HepG2 (cell line): ENCODE results near the gene RPGR. TPM values are rescaled to one million over a fixed set of nuclear protein-coding genes. Genes with fewer than 3 reads are reported as not detected.

Source experiments
- ATAC-seq: fragments of 200-7000 bp; cut with Tn5 transposase; 3 replicates; pipeline ENCODE4 v1.9.1; 2020; ENCODE audit warnings: mild to moderate bottlenecking, moderate library complexity
- BruUV-seq: library from RNA; stranded (reverse); fragments of 400-500 nt; replicated peaks from 2 replicates; lab custom pipeline; 2021; lab: Mats Ljungman, UMichigan
- CTCF ChIA-PET: fragments of 300-600 bp; formaldehyde crosslinking; extraction: SDS; loops from one replicate; lab custom pipeline; 2021; ENCODE audit warnings: low total read pairs, inconsistent platforms, low intra/inter-chr PET ratio; lab: Yijun Ruan, JAX
- POLR2A ChIA-PET: fragments of 350-600 bp; sonication (Branson Sonifier 250); formaldehyde crosslinking; loops from one replicate; lab custom pipeline; 2020; ENCODE audit warnings: antibody characterized with exemption, inconsistent platforms; lab: Yijun Ruan, JAX
- DNase-seq: peaks from one replicate; pipeline ENCODE4 v3.0.0-alpha.2; 2015; ENCODE audit warnings: low spot score
- FAIRE-seq: peaks from 3 replicates; lab custom pipeline; 2011; peaks lifted over from hg19 to GRCh38; lab: Jason Lieb, UNC
- H2AFZ ChIP-seq: one replicate; pipeline ENCODE4 v1.6.1; 2011; ENCODE audit warnings: low read length, inconsistent platforms
- H3K27ac ChIP-seq: fragments of 300-600 bp; 3 replicates; pipeline ENCODE4 v1.8.0; 2011; ENCODE audit warnings: mixed run types, mild to moderate bottlenecking, mixed read lengths, low read length, inconsistent platforms; ENCODE audit not compliant: insufficient read depth; ENCODE audit errors: extremely low read length
- H3K27me3 ChIP-seq, 2 experiments: fragments of 200-600 bp in 1 of 2; 2 replicates in 1 of 2; 3 replicates in 1 of 2; pipeline versions ENCODE4 v1.6.0 to v1.8.0; 2011; ENCODE audit warnings: low read length in 2 of 2, mild to moderate bottlenecking in 2 of 2, moderate library complexity in 2 of 2, inconsistent platforms in 1 of 2; ENCODE audit not compliant: insufficient read depth in 2 of 2, control insufficient read depth in 1 of 2
- H3K36me3 ChIP-seq, 2 experiments: fragments of 200-600 bp in 1 of 2; replicated peaks in 1 of 2; 2 replicates in 1 of 2; 3 replicates in 1 of 2; pipeline versions ENCODE4 v1.5.1 to v1.8.0; 2011; ENCODE audit warnings: low read length in 2 of 2, inconsistent platforms in 1 of 2; ENCODE audit not compliant: insufficient read depth in 2 of 2, control insufficient read depth in 1 of 2
- H3K4me1 ChIP-seq: 2 replicates; pipeline ENCODE4 v1.5.1; 2012; ENCODE audit warnings: low read length, inconsistent platforms; ENCODE audit not compliant: insufficient read depth
- H3K4me2 ChIP-seq: 2 replicates; pipeline ENCODE4 v1.6.0; 2011; ENCODE audit warnings: low read depth, low read length, inconsistent platforms
- H3K4me3 ChIP-seq, 3 experiments: fragments of 200-600 bp in 1 of 3; sonication (generic), shearing (Covaris generic) in 1 of 3; replicated peaks in 1 of 3; 2 replicates each; pipeline ENCODE4 v1.5.1; 2011 to 2016; ENCODE audit warnings: low read length in 3 of 3, inconsistent platforms in 2 of 3, low read depth in 2 of 3, mild to moderate bottlenecking in 2 of 3, control low read depth in 1 of 3, mixed read lengths in 1 of 3; ENCODE audit not compliant: insufficient read depth in 1 of 3
- H3K79me2 ChIP-seq: one replicate; pipeline ENCODE4 v1.6.1; 2011; ENCODE audit warnings: low read length, inconsistent platforms; ENCODE audit not compliant: insufficient read depth
- H3K9ac ChIP-seq: 2 replicates; pipeline ENCODE4 v1.6.0; 2011; ENCODE audit warnings: mild to moderate bottlenecking, low read depth, low read length, inconsistent platforms; ENCODE audit not compliant: insufficient read depth
- H3K9me3 ChIP-seq: 2 replicates; pipeline ENCODE4 v1.5.1; 2012; ENCODE audit warnings: mild to moderate bottlenecking, low read length
- H4K20me1 ChIP-seq: 2 replicates; pipeline ENCODE4 v1.6.0; 2011; ENCODE audit warnings: inconsistent platforms, mild to moderate bottlenecking, low read length, moderate library complexity; ENCODE audit not compliant: insufficient read depth
- ARID5B ChIP-seq: IDR thresholded peaks from 2 replicates; pipeline ENCODE4 v1.4.0; 2020; ENCODE audit warnings: mild to moderate bottlenecking, missing genetic modification reagents
- KDM6A ChIP-seq: IDR thresholded peaks from 2 replicates; pipeline ENCODE4 v1.6.1; 2016; ENCODE audit warnings: low read depth
- MAZ ChIP-seq, 2 experiments: sonication (generic) in 1 of 2; formaldehyde crosslinking in 1 of 2; IDR thresholded peaks; 2 replicates each; pipeline versions ENCODE4 v1.5.0 to v1.6.1; 2012 to 2020; ENCODE audit warnings: low read depth in 2 of 2, mild to moderate bottlenecking in 2 of 2, borderline replicate concordance in 1 of 2, improper control_type of control experiment in 1 of 2, low read length in 1 of 2, missing genetic modification reagents in 1 of 2, moderate library complexity in 1 of 2
- TBX3 ChIP-seq: fragments of 450-650 bp; IDR thresholded peaks from 2 replicates; pipeline ENCODE4 v1.6.1; 2017; ENCODE audit warnings: antibody characterized with exemption, mild to moderate bottlenecking, inconsistent platforms, borderline replicate concordance
- TCF7L2 ChIP-seq: IDR thresholded peaks from 2 replicates; pipeline ENCODE4 v1.6.1; 2011; ENCODE audit warnings: mild to moderate bottlenecking, low read depth, low read length, moderate library complexity
- ZFAT ChIP-seq: sonication (generic); formaldehyde crosslinking; conservative IDR thresholded peaks from 2 replicates; pipeline ENCODE4 v1.8.1; 2023; ENCODE audit warnings: missing genetic modification reagents, inconsistent platforms
- ZNF546 ChIP-seq: sonication (generic); formaldehyde crosslinking; conservative IDR thresholded peaks from 2 replicates; pipeline ENCODE4 v1.8.1; 2023; ENCODE audit warnings: mild to moderate bottlenecking, missing genetic modification reagents
- in situ Hi-C: cut with HindIII; loops from 2 replicates; pipeline ENCODE4 v1.10.0; 2017; ENCODE audit warnings: low pct_unique_long_range_greater_than_20kb; ENCODE audit not compliant: extremely low pct_ligation_motif_present
- intact Hi-C: fragments of 100-400 bp; cut with micrococcal nuclease; formaldehyde crosslinking; loops from one replicate; pipeline ENCODE4 v1.10.0; 2022; ENCODE audit not compliant: unreplicated experiment
- polyA plus RNA-seq, 8 experiments: library from polyadenylated mRNA; depleted of rRNA in 3 of 8; stranded (reverse) in 7 of 8; unstranded in 1 of 8; fragments of >200 nt; fragmentation: Illumina TruSeq in 4 of 8; extraction: Trizol in 4 of 8; gene quantifications; 2 replicates each; pipeline versions ENCODE4 v1.2.1 to v1.2.3, GENCODE V29; 2011 to 2016; ENCODE audit warnings: low read depth in 4 of 8, missing spikeins in 1 of 8, mixed read lengths in 1 of 8; ENCODE audit not compliant: insufficient read depth in 1 of 8
- total RNA-seq, 5 experiments: library from RNA; depleted of rRNA; stranded (reverse); fragments of >200 nt; fragmentation: Illumina TruSeq; extraction: Trizol; gene quantifications; 2 replicates each; pipeline ENCODE4 v1.2.3, GENCODE V29; 2016; ENCODE audit warnings: low read depth in 1 of 5
- TF ChIP-seq, protein P1 (sequence below): sonication (generic); formaldehyde crosslinking; IDR thresholded peaks from 2 replicates; pipeline ENCODE4 v1.9.0; 2021; ENCODE audit warnings: mild to moderate bottlenecking, missing genetic modification reagents
- TF ChIP-seq, protein P2 (sequence below): sonication (generic); formaldehyde crosslinking; IDR thresholded peaks from 2 replicates; pipeline ENCODE4 v1.8.1; 2023; ENCODE audit warnings: mild to moderate bottlenecking, missing genetic modification reagents

The RPGR gene
- total and polyA plus RNA-seq, 2 of the 13 experiments (the other 11 are each of a cell fraction or from before 2014, with no cell fraction given): 2.1 to 12.1 TPM

DNA sequence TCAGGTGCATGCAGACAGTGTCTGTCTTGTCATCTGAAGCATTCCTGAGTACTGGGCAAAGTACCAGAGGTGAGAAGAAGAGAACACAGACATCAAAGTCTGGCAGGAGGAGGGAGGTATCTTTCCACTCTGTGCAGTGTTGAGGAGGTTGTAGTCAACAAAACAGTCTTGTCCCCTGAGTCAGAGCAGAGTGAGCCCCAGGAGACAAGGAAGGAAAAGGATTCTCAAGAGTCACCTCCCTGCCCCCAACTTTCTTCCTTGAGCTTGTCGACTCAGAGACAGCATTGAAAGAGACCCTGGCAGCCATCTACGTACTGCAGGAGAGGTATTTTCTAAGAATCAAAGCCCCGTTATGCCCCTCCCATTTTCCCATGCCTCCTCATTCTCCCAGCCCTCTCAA, 102.2 kb downstream of the RPGR start (continued):
- no peak for TF ChIP-seq ARID5B (CRISPR knock-in tag)

DNA sequence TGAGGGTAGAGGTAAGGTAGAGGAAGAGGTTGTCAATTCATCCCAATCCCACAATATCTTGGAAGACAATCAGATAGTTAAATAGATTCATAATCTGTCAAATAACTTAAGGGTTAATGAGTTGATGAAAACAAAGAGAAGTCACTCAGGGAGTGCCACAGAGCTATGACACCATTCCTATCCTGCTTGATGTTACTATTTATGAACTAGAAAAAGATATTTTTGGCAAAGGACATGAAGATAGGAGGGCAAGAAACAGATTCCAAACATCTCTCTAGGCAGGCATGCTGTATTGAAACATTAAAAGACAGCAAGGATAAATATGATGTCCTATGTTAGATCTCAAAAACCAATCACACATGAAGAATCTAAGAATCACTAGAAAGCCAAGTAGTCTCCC, 103.1 kb downstream of the RPGR start:
- Histone ChIP-seq H3K36me3 (no peaks in the 10 kb centered on the region), H3K4me1 (no peaks in the 10 kb centered on the region), H2AFZ (no peak overlapping the region), H3K4me3 (no peak overlapping the region), H4K20me1 (no peaks in the 10 kb centered on the region), H3K27me3 (peaks cover 2 to 14% of the 10 kb centered on the region in 2 experiments; a peak in 4 of 5 replicates), H3K4me2 (no peak overlapping the region), H3K27ac (no peak overlapping the region), H3K9me3 (no peaks in the 10 kb centered on the region), H3K9ac (no peak overlapping the region), H3K79me2 (no peaks in the 10 kb centered on the region)
- ATAC-seq (no peak), DNase-seq (no peak), FAIRE-seq (no peak)
- no TSS peak for BruUV-seq
- ChIA-PET POLR2A (no interaction called here), CTCF (no interaction called here)
- in situ Hi-C loops: no loop called here
- intact Hi-C loops: no loop called here
- TF ChIP-seq KDM6A (CRISPR knock-in tag): no peak
- TF ChIP-seq ZFAT (CRISPR knock-in tag): no peak
- no peak for TF ChIP-seq ZNF546 (CRISPR knock-in tag)
- TF ChIP-seq TBX3: no peak
- TF ChIP-seq, protein P1, sequence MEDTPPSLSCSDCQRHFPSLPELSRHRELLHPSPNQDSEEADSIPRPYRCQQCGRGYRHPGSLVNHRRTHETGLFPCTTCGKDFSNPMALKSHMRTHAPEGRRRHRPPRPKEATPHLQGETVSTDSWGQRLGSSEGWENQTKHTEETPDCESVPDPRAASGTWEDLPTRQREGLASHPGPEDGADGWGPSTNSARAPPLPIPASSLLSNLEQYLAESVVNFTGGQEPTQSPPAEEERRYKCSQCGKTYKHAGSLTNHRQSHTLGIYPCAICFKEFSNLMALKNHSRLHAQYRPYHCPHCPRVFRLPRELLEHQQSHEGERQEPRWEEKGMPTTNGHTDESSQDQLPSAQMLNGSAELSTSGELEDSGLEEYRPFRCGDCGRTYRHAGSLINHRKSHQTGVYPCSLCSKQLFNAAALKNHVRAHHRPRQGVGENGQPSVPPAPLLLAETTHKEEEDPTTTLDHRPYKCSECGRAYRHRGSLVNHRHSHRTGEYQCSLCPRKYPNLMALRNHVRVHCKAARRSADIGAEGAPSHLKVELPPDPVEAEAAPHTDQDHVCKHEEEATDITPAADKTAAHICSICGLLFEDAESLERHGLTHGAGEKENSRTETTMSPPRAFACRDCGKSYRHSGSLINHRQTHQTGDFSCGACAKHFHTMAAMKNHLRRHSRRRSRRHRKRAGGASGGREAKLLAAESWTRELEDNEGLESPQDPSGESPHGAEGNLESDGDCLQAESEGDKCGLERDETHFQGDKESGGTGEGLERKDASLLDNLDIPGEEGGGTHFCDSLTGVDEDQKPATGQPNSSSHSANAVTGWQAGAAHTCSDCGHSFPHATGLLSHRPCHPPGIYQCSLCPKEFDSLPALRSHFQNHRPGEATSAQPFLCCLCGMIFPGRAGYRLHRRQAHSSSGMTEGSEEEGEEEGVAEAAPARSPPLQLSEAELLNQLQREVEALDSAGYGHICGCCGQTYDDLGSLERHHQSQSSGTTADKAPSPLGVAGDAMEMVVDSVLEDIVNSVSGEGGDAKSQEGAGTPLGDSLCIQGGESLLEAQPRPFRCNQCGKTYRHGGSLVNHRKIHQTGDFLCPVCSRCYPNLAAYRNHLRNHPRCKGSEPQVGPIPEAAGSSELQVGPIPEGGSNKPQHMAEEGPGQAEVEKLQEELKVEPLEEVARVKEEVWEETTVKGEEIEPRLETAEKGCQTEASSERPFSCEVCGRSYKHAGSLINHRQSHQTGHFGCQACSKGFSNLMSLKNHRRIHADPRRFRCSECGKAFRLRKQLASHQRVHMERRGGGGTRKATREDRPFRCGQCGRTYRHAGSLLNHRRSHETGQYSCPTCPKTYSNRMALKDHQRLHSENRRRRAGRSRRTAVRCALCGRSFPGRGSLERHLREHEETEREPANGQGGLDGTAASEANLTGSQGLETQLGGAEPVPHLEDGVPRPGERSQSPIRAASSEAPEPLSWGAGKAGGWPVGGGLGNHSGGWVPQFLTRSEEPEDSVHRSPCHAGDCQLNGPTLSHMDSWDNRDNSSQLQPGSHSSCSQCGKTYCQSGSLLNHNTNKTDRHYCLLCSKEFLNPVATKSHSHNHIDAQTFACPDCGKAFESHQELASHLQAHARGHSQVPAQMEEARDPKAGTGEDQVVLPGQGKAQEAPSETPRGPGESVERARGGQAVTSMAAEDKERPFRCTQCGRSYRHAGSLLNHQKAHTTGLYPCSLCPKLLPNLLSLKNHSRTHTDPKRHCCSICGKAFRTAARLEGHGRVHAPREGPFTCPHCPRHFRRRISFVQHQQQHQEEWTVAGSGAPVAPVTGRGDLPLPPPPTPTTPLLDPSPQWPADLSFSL (CRISPR knock-in tag): no peak
- TF ChIP-seq, protein P2, sequence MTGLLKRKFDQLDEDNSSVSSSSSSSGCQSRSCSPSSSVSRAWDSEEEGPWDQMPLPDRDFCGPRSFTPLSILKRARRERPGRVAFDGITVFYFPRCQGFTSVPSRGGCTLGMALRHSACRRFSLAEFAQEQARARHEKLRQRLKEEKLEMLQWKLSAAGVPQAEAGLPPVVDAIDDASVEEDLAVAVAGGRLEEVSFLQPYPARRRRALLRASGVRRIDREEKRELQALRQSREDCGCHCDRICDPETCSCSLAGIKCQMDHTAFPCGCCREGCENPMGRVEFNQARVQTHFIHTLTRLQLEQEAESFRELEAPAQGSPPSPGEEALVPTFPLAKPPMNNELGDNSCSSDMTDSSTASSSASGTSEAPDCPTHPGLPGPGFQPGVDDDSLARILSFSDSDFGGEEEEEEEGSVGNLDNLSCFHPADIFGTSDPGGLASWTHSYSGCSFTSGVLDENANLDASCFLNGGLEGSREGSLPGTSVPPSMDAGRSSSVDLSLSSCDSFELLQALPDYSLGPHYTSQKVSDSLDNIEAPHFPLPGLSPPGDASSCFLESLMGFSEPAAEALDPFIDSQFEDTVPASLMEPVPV (CRISPR knock-in tag): no peak
- TF ChIP-seq TCF7L2: no peak
- TF ChIP-seq MAZ (IDR thresholded peaks at IDR 0.05; ENCODE audit: borderline replicate concordance, low read depth, low read length): no peak
- no peak for TF ChIP-seq MAZ (CRISPR knock-in tag; IDR thresholded peaks at IDR 0.05; ENCODE audit: low read depth)
